Limb (tissue), 2 donors: ENCODE results near the gene PDSS1.

Experiments
- DNase-seq, 2 donors: peaks; one replicate each; pipeline ENCODE4 v3.0.0-alpha.2; 2016; ENCODE audit errors: extremely low spot score in 2 of 2

The PDSS1 gene

GRCh38 chr10:26792758-26793495, 95.4 kb downstream of the PDSS1 start:
- DNase-seq, result no peak
